Dedifferentiated amniotic fluid mesenchymal stem cell (primary cell): ENCODE results near the gene IBA57.

Source experiments
- DNase-seq: peaks from one replicate; pipeline ENCODE4 v3.0.0-alpha.2; 2016; ENCODE audit errors: extremely low spot score

IBA57 gene

DNA sequence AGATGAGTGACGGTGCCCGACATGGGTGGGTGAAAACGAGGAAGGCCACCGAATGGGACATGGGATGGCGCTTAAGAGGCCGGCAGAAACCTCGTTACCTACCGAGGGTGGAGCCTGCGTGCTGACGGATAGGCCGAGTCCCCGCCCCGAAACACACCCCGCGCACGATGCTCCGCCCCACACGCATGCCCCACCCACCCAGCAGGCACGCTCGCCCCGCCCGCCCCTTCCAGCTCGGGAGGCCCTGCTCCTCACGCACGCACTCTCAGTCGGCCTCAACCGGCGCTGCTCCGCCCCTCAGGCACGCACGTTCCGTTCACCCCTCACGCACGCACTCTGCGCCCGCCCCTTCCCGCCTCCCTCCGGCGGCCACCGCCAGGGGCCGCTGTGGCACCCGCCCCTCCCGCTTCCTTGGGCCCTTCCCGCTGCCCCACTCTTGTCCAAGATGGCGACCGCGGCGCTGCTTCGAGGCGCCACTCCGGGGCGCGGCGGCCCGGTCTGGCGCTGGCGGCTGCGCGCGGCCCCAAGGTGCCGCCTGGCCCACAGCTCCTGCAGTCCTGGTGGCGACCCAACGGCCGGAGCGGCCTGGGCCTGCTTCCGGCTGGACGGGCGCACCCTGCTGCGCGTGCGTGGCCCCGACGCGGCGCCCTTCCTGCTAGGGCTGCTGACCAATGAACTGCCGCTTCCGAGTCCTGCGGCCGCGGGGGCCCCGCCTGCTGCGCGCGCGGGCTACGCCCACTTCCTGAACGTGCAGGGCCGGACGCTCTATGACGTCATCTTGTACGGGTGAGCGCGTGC, at the start of gene IBA57:
Gene IBA57, plus strand, starts transcription at position 433 of the 798 bp plus-strand sequence. Its CDS starts 13 bp downstream, at position 446.
- peak; percentile 98 for DNase-seq

- no peak for DNase-seq
These were observed 48.3 kb upstream of the IBA57 start for GRCh38 chr1:228117335-228117734.

DNA sequence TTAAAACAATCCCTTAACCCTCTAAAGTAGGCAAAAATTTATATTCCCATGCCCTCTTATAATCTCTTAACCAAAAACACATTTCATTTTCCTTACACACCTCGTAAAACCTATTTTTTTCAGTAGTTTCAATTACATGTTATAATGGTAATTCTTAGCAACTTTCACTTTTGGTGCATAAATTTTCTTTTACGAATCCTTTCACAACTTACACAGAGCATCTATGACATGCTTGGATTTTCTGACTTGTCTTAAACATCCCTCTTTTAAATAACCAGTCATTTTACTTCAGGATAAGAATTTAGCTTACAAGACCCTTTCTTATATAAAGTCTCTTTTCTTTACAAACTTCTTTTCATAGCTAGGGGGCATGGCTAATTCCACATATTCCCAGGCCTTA, 47.6 kb upstream of the IBA57 start:
- no peak for DNase-seq

DNA sequence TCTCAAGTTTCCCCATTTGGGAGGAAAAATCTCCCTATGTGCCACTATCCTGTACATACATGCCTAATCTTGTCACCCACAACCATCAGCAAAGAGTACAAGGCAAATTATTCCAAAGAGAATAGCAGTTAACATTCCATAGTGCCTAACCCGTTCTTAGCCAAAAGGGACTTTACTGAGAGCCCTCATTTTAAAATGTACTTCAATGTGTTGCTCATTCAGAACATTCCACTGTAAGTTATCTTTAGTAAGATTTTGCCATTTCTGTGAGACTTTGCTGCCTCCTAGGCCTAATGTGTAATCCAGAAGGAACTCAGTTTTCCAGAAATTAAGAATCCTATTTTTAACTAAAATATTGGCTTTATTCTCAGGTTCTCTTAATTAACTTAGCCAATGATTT, 45.3 kb upstream of the IBA57 start:
- DNase-seq, result no peak

GRCh38 chr1:228120857-228121489, 44.6 kb upstream of the IBA57 start:
- DNase-seq, result peak; percentile 67

GRCh38 chr1:228122921-228123441, 42.6 kb upstream of the IBA57 start:
- DNase-seq, result no peak

GRCh38 chr1:228123505-228123904, 42.1 kb upstream of the IBA57 start:
- no peak for DNase-seq

- DNase-seq, result no peak
These were observed 40.4 kb upstream of the IBA57 start for GRCh38 chr1:228125185-228125584.

DNA sequence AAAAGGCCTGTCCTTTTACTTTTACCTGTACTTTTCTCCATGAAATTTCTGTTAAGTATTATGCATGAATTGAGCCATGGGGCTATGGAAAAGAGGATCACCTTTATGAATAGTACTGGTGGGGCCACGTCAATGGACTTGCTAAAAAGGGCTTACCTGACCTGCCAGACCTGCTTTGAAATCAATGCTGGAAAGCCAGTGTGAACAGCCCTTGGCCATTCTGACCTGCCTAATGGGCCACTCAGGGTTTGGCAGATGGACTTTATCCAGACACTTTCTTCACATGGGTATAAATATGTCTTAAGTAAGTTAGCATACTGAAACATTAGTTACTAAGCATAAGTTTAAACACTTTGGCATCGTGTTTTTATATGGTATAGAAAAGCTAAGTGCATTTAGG, 33.8 kb upstream of the IBA57 start:
- no peak for DNase-seq

GRCh38 chr1:228134591-228134990, 31.0 kb upstream of the IBA57 start:
- no peak for DNase-seq

DNA sequence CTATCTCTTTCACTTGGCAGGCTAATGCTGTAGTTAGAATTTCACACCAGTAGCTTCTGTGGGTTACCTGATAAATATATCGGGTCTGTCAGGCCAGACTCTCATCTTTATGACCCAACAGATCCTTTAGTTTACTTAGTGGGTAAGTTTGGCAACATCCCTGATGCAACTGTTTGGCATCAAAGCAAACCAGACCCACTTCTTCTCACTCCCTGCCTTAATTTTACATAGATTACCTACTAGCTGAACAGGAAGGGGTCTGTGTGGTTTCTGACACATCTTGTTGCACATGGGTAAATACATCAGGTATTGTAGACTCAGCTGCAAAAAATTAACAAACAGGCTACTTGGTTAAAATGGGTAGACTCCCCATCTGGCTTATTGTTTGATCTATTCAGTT, 28.7 kb upstream of the IBA57 start:
- no peak for DNase-seq

DNA sequence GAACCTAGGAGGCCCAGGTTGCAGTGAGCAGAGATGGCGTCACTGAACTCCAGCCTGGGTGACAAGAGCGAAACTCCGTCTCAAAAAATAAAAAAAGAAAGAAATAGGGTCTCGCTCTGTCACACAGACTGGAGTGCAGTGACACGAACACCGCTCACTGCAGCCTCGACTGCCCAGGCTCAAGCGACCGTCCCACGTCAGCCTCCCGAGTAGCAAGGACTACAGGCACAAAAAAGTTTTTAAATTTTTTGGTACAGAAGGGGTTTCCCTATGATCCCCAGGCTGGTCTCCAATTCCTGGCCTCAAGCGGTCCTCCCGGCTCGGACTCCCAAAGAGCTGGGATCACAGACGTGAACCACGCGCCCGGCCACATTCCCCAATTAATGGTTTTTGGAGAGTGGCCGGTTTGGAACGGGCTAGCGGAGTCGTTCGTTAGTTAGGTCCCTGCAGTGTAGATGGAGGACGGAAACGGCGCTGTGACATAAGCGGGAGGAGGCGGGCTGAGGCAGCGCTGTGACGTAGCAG, 26.1 kb upstream of the IBA57 start:
- no peak for DNase-seq

DNA sequence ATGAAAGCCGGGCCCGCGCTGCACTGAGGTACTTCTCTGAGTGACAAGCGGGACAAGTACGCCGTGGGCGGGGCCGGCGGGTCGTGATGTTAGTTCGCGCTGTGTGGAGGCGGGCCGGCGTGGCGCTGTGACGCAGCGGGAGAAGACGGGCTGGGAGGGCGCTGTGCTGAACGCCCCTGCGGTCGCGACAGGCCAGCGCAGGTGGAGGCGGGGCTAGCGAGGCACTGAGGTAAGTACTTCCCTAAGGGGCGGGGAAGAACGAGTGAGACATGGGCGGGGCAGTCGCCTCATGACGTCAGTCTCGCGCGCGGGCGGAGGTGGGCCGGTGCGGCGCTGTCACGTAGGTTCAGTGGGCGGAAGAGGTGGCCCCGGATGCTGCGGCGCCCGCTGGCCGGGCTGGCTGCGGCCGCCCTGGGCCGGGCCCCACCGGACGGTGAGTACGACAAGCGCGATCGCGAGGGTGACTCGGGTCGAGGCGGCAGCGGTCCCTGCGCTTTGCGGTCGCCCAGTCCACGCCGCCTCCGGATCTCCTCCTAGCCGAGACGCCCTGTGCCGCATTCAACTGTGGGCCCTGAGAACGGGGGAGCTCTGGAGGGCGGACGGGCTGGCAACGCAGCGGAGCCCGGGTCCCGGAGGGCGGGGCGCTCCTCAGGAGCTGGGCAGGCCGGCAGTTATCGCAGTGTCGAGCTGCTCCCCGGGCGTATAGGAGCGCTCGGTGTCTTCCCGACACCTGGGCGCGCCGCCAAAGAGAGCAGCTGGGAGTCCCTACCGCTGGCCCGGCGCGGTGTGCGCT, 25.5 kb upstream of the IBA57 start, which contains the start of gene GUK1:
Gene GUK1, plus strand, starts transcription at position 349 of the 793 bp plus-strand sequence. Its CDS starts 24 bp downstream, at position 373.
- DNase-seq, result peak; percentile 96

DNA sequence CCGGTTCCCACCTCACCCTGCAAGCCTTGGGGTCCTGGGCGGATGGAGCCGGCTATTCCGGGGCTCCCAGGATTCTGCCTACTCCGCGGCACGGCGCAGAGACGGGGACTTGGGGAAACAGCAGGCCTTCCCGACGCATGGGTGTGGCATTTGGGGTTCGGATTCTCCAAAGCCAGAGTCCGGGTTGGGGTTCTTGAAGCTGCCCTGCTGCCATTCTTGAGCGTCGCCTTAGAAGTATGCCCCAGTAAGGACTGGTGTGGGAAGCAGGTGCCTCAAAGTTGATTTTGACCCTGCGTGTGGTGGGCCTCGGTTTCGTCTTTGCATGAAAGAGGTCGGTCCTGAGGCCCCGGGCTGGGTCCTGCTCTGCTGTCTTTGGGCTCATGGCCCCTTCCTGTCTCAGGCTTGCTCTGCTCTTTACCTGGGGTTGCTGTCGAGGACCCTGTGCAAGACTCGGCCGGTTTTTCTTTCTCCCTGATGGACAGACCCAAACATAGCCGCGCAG, 24.8 kb upstream of the IBA57 start:
- DNase-seq, result no peak

- no peak for DNase-seq
These were observed 24.2 kb upstream of the IBA57 start for GRCh38 chr1:228141226-228142044.

- DNase-seq, result no peak
These were observed 23.4 kb upstream of the IBA57 start for GRCh38 chr1:228142155-228142691.

- DNase-seq, result no peak
These were observed 22.9 kb upstream of the IBA57 start for GRCh38 chr1:228142701-228143136.

DNA sequence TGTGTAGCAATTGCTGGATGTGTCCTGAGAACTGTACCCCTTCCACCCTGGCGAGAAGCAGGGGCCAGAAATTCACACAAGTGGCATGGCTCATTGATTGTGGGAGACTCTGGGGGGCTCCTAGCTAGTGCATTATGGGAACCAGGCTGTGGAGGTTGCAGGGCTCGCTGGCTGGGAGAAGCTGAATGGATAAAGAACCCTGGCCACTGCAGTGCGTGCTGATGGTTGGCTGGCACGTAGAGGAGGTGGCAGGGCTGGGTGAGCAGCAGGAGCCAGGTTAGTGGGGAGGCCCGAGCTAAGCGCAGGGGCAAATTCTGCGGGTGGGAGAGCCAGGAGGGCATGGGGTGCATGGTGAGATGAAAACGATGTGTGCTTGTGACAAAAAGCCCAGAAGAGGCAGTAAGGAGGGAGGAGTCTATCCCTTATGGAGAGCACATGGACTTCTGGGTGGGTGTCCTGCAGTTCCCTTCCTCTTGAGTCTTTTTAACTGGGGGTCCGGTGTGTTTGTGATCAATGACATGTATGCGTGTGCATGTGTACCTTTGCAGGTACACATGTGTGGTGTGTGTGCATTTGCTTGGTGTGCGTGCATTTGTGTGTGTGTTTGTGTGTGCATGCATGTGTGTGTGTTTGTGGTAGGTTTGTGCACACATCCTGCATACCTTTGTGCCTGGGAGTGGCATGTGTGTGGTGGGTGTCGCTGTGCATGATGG, 22.0 kb upstream of the IBA57 start:
- no peak for DNase-seq

DNA sequence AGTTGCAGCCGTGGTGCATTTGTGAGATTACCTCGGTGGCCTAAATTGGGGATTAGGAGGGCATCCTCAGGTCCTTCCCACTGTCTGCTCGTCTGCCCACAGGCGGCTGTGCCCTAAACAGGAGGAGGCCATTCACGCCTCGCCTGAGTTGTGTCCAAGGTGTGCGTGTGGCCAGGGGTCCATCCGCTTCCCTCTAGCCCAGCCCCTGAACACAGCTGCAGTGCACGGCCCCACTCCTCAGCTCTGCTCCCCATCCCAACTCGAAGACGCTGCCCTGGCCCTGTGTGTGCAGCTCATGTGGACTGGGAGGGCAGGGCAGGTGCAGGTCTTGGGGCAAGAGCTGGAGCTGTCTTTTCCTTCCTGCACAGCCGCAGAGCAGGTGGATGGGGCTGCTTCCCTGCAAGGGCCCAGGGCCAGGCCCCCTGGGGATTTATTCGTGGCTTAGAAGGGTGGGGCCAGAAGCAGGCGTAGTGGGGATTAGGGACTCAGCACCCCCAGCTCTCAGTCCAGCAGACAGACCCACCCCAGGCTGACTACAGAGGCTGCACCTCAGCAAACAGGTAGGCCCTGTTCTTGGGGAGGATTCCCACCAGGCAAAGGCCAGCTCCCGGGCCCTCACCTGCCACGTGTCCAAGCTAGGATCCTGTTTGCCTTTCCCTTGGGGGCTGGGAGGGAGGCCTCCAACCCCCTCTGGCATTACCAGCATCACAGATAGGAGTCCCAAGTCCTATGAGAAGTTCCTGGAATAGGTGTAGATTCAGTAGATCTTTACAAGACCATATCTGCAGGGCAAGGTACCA, 21.2 kb upstream of the IBA57 start:
- no peak for DNase-seq
